HG03045 (cell line): ENCODE measurements around the gene NKAIN1.
"Not testable (repeated sequence)": the region's sequence is repeated elsewhere in the genome, so short reads cannot be mapped to it uniquely, and the experiment has no call there.

Source experiments
- ATAC-seq: cut with Tn5 transposase; IDR thresholded peaks from one replicate; pipeline ENCODE4 v1.9.1; 2021; ENCODE audit warnings: mild to moderate bottlenecking, moderate library complexity; ENCODE audit not compliant: unreplicated experiment

The NKAIN1 gene

GRCh38 chr1:31239653-31240241, at the start of gene NKAIN1:
Gene NKAIN1 (minus strand): TSS chr1:31239887. CDS start chr1:31239547, 340 bp downstream.
- no peak for ATAC-seq

GRCh38 chr1:31289021-31289420, 49.3 kb upstream of the NKAIN1 start:
- no peak for ATAC-seq

DNA sequence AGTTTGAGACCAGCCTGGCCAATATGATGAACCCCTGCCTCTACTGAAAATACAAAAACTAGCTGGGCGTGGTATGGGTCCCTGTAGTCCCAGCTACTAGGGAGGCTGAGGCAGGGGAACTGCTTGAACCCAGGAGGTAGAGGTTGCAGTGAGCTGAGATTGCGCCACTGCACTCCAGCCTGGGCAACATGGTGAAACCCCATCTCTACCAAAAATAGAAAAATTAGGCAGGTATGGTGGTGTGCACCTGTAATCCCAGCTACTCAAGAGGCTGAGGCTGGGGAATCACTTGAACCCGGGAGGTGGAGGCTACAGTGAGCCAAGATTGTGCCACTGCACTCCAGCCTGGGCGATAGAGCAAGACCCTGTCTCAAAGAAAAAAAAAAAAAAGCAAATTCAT, 48.1 kb upstream of the NKAIN1 start:
- not testable (repeated sequence) for ATAC-seq

- ATAC-seq, result not testable (repeated sequence)
Observed at GRCh38 chr1:31282426-31282825, 42.7 kb upstream of the NKAIN1 start.

- ATAC-seq, result no peak
Observed at GRCh38 chr1:31273619-31274018, 33.9 kb upstream of the NKAIN1 start.

DNA sequence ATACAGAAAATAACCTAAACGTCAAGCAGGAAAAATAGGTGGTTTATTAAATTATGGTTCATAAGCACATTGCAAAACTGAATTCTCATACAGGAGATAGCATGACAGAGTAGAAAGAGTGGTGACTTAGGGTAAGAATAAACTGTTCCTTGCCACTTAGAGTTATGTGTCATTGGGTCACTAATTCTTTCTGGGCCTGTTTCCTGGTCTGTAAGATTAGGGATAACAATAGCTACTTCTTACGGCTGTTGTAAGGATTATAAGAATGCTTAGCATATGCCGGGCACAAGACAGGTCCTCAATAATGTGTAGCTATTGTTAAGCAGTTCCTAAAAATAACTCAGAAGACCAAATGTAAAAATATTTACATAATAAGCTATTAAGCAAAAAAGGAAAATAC, 32.7 kb upstream of the NKAIN1 start:
- no peak for ATAC-seq

DNA sequence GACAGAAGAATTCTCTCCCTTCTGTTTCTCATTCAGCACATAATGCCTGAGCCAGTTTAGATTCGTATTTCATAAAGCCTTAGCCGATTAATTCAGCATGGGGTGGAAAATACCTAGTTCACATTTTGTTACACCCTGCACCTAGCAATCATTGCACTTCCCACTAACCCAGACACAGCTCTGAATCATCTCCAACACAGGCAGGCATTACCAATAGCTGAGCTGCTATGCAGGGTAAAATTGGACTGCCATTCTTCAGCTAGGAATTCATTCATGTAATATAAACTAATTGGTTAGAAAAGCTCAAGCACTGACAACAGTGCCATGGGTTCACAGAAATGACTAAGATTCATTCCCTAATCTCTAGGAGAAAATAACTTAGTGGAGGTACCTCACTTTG, 26.9 kb upstream of the NKAIN1 start:
- no peak for ATAC-seq

- no peak for ATAC-seq
Observed at GRCh38 chr1:31264790-31265386, 25.2 kb upstream of the NKAIN1 start.

- ATAC-seq, result no peak
Observed at GRCh38 chr1:31263408-31263807, 23.7 kb upstream of the NKAIN1 start.

DNA sequence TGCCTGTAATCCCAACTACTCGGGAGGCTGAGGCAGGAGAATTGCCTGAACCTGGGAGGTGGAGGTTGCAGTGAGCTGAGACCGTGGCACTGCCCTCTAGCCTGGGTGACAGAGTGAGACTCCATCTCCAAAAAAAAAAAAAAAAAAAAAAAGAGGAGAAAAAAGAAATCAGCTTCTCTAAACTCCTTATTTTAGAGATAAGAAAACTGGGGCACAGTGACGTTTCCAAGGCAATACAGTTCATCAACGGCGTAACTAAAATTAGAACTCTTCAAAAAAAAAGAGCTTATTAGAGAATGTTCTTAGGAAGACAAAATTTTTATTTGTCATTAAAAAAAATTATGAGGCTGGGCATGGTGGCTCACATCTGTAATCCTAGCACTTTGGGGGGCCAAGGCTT, 22.7 kb upstream of the NKAIN1 start:
- not testable (repeated sequence) for ATAC-seq

DNA sequence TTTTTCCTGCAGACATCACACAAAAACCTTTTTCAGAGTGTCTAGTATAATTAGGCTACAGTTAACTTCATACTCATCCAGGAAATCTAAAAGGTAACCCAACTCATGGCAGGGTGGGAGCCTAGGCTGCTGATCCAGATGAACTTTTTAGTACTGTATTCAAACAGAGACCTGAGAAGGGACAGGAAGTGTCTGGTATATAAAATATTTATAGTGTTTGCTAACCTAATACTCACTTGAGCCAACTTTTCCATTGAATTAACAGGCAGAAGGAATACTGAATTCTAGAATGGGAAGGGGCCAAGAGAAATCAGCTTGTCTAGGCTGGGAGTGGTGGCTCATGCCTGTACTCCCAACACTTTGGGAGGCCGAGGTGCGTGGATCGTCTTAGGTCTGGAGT, 22.2 kb upstream of the NKAIN1 start:
- ATAC-seq, result no peak

DNA sequence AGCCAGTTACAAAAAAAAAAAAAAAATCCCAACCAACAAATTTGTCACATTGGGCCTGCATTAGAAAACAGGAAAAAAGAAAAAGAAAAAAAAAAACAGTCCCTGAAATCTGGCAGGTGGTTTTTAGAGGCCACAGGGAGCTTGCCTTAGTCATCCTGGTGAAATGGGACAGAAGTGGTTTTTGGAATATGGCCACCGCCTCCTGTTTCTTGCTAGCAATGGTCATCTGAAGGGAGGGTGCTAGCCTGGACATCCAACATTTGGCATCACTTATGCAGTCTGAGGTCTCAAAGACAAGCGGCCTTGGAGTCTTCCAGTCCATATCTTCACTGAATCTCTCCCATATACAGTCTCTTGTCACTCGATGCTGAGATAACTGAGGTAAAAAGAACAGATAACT, 20.1 kb upstream of the NKAIN1 start:
- no peak for ATAC-seq

DNA sequence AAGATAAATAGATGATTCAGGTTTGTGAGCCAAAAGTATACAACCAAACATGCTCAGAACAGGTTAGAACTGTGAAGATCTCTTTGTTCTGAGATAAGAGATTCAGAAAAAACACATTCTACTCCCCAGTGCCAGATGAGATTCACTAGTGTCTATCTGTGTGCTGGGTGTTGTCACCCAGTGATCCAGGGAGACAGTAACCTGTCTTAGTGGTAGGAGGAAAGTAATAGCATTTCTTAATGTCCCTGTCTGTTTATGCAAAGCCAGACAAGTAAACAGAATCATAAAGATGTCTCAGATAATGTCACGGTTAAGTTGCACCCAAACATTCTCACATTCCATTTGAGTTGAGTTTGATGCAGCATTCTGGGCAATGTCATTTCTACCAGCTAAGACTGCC, 18.9 kb upstream of the NKAIN1 start:
- no peak for ATAC-seq

GRCh38 chr1:31257213-31257612, 17.5 kb upstream of the NKAIN1 start:
- ATAC-seq, result no peak

GRCh38 chr1:31249854-31250253, 10.2 kb upstream of the NKAIN1 start:
- no peak for ATAC-seq

GRCh38 chr1:31248276-31248675, 8.6 kb upstream of the NKAIN1 start:
- ATAC-seq, result no peak

DNA sequence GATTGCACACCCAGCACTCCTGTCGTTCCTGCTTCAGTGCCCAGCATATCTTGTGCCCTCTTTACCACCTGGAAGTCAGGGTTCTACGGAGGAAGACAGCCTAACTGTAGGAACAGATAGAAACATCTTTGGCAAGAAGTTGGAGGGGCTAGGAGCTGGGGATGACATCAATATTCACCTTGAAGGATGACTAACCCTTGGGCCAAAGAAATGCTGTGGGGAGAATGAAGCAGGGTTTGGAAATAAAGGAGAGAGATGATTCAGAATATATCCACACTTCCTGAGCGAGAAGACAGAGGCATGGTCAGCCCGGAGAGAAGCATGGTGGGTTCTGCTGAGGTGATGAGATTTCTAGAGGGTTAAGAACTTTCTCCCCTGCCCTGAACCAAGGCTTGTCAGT, 4.6 kb upstream of the NKAIN1 start:
- ATAC-seq, result no peak

GRCh38 chr1:31243501-31244286, 4.0 kb upstream of the NKAIN1 start:
- no peak for ATAC-seq

GRCh38 chr1:31241321-31241720, 1.6 kb upstream of the NKAIN1 start:
- ATAC-seq, result no peak

GRCh38 chr1:31238986-31239613, 587 bp downstream of the NKAIN1 start:
- no peak for ATAC-seq

- no peak for ATAC-seq
Observed at GRCh38 chr1:31238612-31238985, 1.1 kb downstream of the NKAIN1 start.

DNA sequence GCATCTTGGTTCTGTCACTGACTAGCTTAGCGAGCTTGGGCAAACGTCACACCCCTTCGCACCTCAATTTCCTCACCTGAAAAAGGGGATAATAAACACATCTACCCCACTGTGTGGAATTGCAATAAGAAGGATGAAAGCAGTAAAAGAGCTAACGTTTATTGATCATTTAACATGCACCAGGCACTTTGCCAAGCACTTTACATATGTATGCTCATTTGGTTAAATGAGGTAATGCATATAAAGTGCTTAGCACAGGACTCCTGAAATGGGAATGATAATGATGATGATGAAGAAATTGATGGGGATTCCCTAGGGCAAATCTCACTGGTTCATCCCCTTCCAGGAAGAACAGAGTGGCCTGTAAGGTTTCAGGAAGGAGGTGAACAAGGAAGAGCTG, 4.8 kb downstream of the NKAIN1 start:
- ATAC-seq, result no peak
